Right atrium auricular region (tissue), 2 donors: ENCODE measurements around the gene DLL3. TPM values are rescaled to one million over a fixed set of nuclear protein-coding genes. Genes with fewer than 3 reads are reported as not detected.
A peak's percentile ranks its signal among the peaks of the same experiment; 100 is the strongest.

Experiments used
- DNase-seq: peaks from one replicate; pipeline ENCODE4 v3.0.0-alpha.2; 2019; ENCODE audit warnings: low spot score
- H3K27ac ChIP-seq, 2 donors: fragments of 200-600 bp; sonication (generic); 1 replicate in 1 of 2; 2 replicates in 1 of 2; pipeline ENCODE4 v1.5.1; 2016 to 2019
- H3K27me3 ChIP-seq, 2 donors: fragments of 200-600 bp; sonication (generic); one replicate each; pipeline versions ENCODE4 v1.5.1 to v1.6.0; 2017 to 2019
- H3K36me3 ChIP-seq: fragments of 200-600 bp; sonication (generic); one replicate; pipeline ENCODE4 v1.5.1; 2016
- H3K4me1 ChIP-seq, 2 donors: fragments of 200-600 bp; sonication (generic); one replicate each; pipeline versions ENCODE4 v1.5.1 to v1.6.0; 2017 to 2019
- H3K4me3 ChIP-seq, 2 donors: fragments of 200-600 bp; sonication (generic); 1 replicate in 1 of 2; 2 replicates in 1 of 2; pipeline ENCODE4 v1.5.1; 2017 to 2019; ENCODE audit warnings: mild to moderate bottlenecking in 1 of 2, moderate library complexity in 1 of 2
- H3K9me3 ChIP-seq, 2 donors: fragments of 200-600 bp; sonication (generic); one replicate each; pipeline ENCODE4 v1.5.1; 2019
- CTCF ChIP-seq, 2 donors: fragments of 200-600 bp; sonication (generic); IDR thresholded peaks; one replicate each; pipeline ENCODE4 v1.5.1; 2019; ENCODE audit warnings: antibody characterized with exemption in 2 of 2
- total RNA-seq, 2 donors: library from RNA; depleted of rRNA; stranded (reverse); fragments of >200 nt; gene quantifications; one replicate each; pipeline ENCODE4 v1.1.0, GENCODE V29; 2016

Gene DLL3
- total RNA-seq, 2 donors from 2014 or later, result not detected

- Histone ChIP-seq H3K27ac (no peak overlapping the region), H3K9me3 (no peaks in the 10 kb centered on the region), H3K36me3 (no peaks in the 10 kb centered on the region), H3K4me1 (peaks cover 0 to 9% of the 10 kb centered on the region in 2 donors), H3K27me3 (peaks cover 0 to 9% of the 10 kb centered on the region in 2 donors), H3K4me3 (peak overlapping the region; percentile 17 to 46)
- no peak for DNase-seq
- no peak for TF ChIP-seq CTCF (IDR thresholded peaks at IDR 0.05)
Measured at GRCh38 chr19:39506944-39507714, 8.4 kb downstream of the DLL3 start.

DNA sequence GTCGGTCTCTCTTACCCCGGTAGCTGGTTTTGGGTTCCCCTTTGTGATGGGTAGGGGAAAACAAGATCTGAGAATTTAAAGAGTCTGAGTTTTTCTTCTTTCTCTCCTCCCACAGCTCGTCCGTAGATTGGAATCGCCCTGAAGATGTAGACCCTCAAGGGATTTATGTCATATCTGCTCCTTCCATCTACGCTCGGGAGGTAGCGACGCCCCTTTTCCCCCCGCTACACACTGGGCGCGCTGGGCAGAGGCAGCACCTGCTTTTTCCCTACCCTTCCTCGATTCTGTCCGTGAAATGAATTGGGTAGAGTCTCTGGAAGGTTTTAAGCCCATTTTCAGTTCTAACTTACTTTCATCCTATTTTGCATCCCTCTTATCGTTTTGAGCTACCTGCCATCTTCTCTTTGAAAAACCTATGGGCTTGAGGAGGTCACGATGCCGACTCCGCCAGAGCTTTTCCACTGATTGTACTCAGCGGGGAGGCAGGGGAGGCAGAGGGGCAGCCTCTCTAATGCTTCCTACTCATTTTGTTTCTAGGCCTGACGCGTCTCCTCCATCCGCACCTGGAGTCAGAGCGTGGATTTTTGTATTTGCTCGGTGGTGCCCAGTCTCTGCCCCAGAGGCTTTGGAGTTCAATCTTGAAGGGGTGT lies 9.1 kb downstream of the DLL3 start:
- DNase-seq, result no peak
- peaks cover 0 to 9% of the 10 kb centered on the region in 2 donors for H3K4me1 ChIP-seq
- peaks cover 0 to 9% of the 10 kb centered on the region in 2 donors for H3K27me3 ChIP-seq
- H3K27ac ChIP-seq, result no peak overlapping the region
- H3K4me3 ChIP-seq, result peak overlapping the region in 1 of 2 donors; percentile 46
- no peaks in the 10 kb centered on the region for H3K9me3 ChIP-seq
- no peak for TF ChIP-seq CTCF (IDR thresholded peaks at IDR 0.05)
- no peaks in the 10 kb centered on the region for H3K36me3 ChIP-seq

DNA sequence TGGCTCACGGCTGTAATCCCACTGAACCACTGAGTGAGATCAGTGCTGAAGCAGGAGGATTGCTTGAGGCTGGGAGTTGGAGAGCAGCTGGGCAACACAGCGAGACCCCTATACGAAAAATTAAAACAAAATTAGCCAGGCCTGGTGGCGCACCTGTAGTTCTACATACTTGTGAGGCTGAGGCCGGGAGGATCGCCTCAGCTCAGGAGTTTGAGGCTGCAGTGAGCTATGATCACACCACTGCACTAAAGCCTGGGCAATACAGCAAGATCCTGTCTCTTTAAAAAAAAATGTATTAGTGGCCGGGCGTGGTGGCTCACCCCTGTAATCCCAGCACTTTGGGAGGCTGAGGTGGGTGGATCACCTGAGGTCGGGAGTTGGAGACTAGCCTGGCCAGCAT lies 9.9 kb downstream of the DLL3 start:
- Histone ChIP-seq H3K27ac (no peak overlapping the region), H3K4me1 (peaks cover 0 to 9% of the 10 kb centered on the region in 2 donors), H3K4me3 (no peak overlapping the region), H3K9me3 (no peaks in the 10 kb centered on the region), H3K36me3 (no peaks in the 10 kb centered on the region), H3K27me3 (peaks cover 0 to 9% of the 10 kb centered on the region in 2 donors)
- no peak for DNase-seq
- TF ChIP-seq CTCF (IDR thresholded peaks at IDR 0.05), result no peak

DNA sequence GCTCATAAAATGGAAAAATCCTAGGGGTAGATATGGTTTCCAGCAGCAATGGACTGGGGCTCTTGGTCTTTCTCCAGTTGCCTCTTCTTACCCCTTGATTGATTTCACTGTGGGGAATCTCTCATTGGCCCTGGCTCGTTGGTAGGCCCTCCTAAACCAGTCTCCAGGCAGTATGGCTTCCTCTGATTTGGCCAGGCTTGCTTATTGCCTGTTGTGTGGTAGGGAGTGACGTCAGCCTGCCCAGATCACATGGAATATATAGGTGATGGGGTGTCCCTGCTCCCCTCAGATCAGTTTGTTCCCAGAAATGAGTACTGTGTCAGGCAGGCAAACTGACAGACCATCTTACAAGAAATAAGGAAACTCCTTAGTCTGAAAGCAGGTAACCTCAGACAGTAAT lies 10.5 kb downstream of the DLL3 start:
- Histone ChIP-seq H3K9me3 (no peaks in the 10 kb centered on the region), H3K27ac (no peak overlapping the region), H3K4me1 (peaks cover 0 to 9% of the 10 kb centered on the region in 2 donors), H3K4me3 (no peak overlapping the region), H3K36me3 (no peaks in the 10 kb centered on the region), H3K27me3 (peaks cover 0 to 14% of the 10 kb centered on the region in 2 donors)
- no peak for DNase-seq
- no peak for TF ChIP-seq CTCF (IDR thresholded peaks at IDR 0.05)

DNA sequence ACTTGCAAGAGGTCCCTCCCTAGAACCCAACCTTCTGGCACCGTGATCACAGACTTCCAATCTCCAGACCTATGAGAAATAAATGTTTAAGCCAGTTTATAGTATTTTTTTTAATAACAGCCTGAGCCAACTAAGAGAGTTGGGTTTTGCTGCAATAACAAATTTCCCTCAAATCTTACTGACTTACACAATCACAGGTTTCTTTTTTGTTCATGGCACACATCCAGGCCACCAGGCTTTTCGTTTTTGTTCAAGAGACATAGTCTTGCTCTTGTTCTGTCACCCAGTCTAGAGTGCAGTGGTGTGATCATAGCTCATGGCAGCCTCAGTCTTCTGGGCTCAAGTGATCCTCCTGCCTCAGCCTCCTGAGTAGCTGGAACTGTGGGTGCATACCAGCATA lies 14.2 kb downstream of the DLL3 start:
- Histone ChIP-seq H3K4me1 (peaks cover 0 to 14% of the 10 kb centered on the region in 2 donors), H3K36me3 (no peaks in the 10 kb centered on the region), H3K27me3 (peaks cover 8 to 30% of the 10 kb centered on the region in 2 donors), H3K27ac (no peak overlapping the region), H3K4me3 (no peak overlapping the region), H3K9me3 (no peaks in the 10 kb centered on the region)
- no peak for DNase-seq
- TF ChIP-seq CTCF (IDR thresholded peaks at IDR 0.05), result no peak
